HG03064 (cell line): ENCODE measurements around the gene PALLD.
"Not testable (repeated sequence)": the region's sequence is repeated elsewhere in the genome, so short reads cannot be mapped to it uniquely, and the experiment has no call there.

Source experiments
- ATAC-seq: cut with Tn5 transposase; IDR thresholded peaks from one replicate; pipeline ENCODE4 v1.9.1; 2021; ENCODE audit warnings: low read depth; ENCODE audit not compliant: unreplicated experiment

The PALLD gene

GRCh38 chr4:168907119-168907698 is 410.4 kb downstream of the PALLD start:
- ATAC-seq = no peak

DNA sequence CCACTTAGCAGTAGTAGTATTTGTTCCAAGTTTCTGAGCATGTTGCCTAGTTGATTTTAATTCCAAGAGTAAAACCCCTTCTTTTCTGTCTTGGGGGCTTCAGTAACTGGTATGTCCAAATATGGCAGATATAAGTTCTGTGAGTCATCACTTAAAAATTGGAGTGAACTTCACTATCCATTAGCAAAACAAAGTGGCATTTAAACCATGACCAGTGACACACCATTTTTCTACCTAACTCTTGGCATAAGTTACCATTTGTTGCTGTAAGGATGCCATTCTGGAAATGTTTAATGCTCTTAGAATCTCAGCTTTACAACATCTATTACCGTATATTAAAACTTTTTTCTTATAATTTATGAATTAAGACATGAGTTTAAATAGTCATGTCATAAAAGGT is 411.2 kb downstream of the PALLD start:
- ATAC-seq = no peak

- ATAC-seq = no peak
Observed at GRCh38 chr4:168908851-168909273, 412.0 kb downstream of the PALLD start.

- no peak for ATAC-seq
Observed at GRCh38 chr4:168914095-168914494, 417.2 kb downstream of the PALLD start.

DNA sequence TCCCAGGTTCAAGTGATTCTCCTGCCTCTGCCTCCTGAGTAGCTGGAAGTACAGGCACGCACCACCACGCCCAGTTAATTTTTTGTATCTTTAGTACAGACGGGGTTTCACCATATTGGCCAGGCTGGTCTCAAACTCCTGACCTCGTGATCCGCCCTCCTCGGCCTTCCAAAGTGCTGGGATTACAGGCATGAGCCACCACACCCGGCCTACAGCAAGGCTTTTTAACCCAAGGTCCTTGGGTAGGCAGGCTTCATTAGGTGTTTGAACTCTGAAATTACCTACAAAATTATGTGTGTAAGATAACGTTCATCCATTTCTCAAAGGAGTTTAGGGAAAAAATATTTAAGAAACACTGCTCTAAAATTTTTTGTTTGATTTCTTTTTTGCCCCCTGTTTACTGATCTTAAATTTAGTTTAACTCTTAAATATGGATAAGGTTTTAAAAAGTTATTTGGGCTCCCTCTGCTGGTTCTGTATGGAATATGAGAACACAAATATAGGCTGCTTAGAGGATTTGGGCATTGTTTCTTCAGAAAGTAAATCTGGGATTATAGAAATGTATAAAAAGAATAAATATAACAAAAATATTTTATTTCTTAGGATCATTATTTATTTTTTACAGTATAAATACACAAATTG is 420.4 kb downstream of the PALLD start:
- no peak for ATAC-seq

GRCh38 chr4:168919706-168920324 is 423.0 kb downstream of the PALLD start:
- no peak for ATAC-seq

DNA sequence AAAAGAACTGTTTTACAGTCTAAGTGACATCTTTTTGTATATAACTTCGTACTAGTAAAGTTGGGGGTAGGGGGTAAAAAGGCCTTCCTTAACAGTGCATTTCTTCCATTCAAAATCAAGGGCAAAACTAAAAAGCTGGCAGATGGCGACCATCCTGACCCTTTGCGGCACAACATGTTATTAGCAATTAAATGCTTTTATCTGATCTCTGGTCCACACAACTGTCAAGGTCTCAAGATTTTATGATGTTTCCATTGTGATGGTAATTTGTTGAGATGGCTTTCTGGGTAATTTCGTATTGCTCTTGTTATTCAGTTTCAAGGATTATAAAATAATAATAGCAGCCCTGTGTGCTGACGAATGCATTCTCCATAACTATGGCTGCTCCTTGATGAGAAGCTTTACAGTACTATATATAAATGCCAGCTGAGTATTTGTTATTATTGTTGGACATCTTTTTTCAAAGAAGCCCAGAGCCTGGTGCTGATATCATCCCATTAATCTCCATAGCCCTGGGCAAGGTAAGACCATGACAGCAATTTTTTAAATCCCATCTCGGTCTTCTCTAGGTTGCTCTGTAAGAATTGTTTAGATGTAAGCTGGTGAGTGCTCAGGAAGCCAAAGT is 423.7 kb downstream of the PALLD start:
- no peak for ATAC-seq

GRCh38 chr4:168923526-168924194 is 426.8 kb downstream of the PALLD start:
- ATAC-seq = no peak

DNA sequence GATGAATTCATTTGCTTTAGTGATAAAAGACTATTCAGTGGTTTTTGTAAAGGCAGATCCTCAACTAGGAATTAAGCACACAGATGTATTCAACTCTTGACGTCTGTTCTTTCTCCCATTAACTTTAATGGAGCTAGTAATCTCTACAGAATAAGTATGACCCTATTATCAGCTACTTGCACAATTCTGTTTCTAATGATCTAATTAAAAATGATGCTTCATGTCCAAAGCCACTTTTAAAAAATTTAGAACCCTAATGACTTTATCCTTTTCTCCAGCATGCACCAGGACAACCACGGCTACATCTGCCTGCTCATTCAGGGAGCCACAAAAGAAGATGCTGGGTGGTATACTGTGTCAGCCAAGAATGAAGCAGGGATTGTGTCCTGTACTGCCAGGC is 427.8 kb downstream of the PALLD start:
- ATAC-seq = no peak

- ATAC-seq = no peak
Observed at GRCh38 chr4:168925789-168926490, 429.1 kb downstream of the PALLD start.

DNA sequence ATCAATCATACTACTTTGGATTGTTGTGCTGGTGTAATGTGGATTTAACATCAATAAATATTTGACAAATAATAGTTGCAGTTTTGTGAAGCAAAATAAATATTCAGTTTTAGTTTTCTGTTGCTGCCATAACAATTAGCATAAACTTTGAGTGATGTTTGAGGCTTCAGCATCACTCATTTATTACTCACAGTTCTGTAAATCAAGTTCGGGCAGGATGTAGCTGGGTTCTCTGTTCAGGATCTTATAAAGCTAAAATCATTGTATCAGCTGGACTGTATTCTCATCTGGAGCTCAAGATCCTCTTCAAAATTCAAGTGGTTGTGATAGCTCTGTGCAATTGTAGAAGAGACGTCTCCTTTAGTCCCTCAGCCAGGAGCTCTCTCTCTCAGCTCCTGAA is 431.5 kb downstream of the PALLD start:
- ATAC-seq = no peak

DNA sequence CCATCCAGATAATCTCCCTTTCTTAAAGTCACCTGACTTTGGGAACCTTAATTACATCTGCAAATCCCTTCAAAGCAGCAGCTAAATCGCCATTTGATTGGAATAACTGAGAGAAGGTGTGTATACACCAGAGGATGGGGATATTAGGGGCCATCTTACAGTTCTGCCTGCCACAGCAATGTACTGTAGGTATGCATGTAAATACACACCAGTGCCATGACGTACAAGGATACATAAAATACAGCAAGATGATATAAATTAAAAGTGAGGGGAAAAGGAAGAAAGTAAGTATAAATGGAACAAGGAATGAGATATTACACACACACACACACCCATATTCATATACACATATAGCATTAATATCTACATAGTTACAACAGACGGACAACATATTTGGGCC is 432.0 kb downstream of the PALLD start:
- no peak for ATAC-seq

- no peak for ATAC-seq
Observed at GRCh38 chr4:168930413-168931196, 433.8 kb downstream of the PALLD start.

- no peak for ATAC-seq
Observed at GRCh38 chr4:168931215-168931650, 434.4 kb downstream of the PALLD start.

DNA sequence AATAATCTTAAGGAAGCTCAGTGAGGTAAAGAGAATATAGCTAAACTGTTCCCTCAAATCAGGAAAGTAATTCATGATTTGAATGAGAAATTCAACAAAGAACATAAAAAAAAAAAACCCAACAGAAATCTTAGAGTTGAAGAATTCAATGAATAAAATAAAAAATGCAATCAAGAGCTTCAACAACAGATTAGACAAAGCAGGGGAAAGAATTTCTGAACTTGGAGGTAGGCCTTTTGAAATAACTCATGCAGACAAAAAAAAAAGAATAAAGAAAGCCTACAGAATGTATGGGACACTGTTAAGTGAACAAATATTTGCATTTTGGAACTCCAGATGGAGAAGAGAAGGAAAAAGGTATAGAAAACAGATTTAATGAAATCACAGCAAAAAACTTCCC is 435.3 kb downstream of the PALLD start:
- ATAC-seq = no peak

- ATAC-seq = no peak
Observed at GRCh38 chr4:168933423-168933822, 436.6 kb downstream of the PALLD start.

DNA sequence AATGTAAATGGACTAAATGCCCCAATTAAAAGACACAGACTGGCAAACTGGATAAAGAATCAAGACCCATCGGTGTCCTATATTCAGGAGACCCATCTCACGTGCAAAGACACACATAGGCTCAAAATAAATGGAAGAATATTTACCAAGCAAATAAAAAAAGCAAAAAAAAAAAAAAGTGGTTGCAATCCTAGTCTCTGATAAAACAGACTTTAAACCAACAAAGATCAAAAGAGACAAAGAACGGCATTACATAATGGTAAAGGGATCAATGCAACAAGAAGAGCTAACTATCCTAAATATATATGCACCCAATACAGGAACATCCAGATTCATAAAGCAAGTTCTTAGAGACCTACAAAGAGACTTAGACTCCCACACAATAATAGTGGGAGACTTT is 440.6 kb downstream of the PALLD start:
- ATAC-seq = not testable (repeated sequence)

- ATAC-seq = no peak
Observed at GRCh38 chr4:168942985-168943384, 446.1 kb downstream of the PALLD start.

GRCh38 chr4:168945291-168945690 is 448.4 kb downstream of the PALLD start:
- ATAC-seq = no peak

- ATAC-seq = not testable (repeated sequence)
Observed at GRCh38 chr4:168952821-168953246, 456.0 kb downstream of the PALLD start.
